ENCODE data around the gene KIF5C. TPM values are rescaled to one million over a fixed set of nuclear protein-coding genes. Genes with fewer than 3 reads are reported as not detected.
A peak's percentile ranks its signal among the peaks of the same experiment; 100 is the strongest.

Gene KIF5C
- total RNA-seq, 2 donors from 2014 or later = 2.0 to 2.6 TPM

- no peak for ATAC-seq
- H3K36me3 ChIP-seq (replicated peaks in 1 of 2; ENCODE audit: insufficient read depth in 1 of 2, low read depth in 2 of 2) = no peaks in the 10 kb centered on the region
- no peaks in the 10 kb centered on the region for H3K4me1 ChIP-seq
- no peaks in the 10 kb centered on the region for H3K27me3 ChIP-seq
- H3K9me3 ChIP-seq = no peaks in the 10 kb centered on the region
- no peak overlapping the region for H3K4me3 ChIP-seq
- intact Hi-C loops (cut with DNase I) = no loop called here
- TF ChIP-seq CTCF (IDR thresholded peaks at IDR 0.05) = no peak
- TF ChIP-seq POLR2A (IDR thresholded peaks at IDR 0.05) = no peak
- peak; percentile 35 to 69 (median 42) for DNase-seq
- H3K27ac ChIP-seq = no peak overlapping the region
- 35 to 37% methylated on average over 8 of the region's 8 CpGs for WGBS, 2 donors
Observed at GRCh38 chr2:148994341-148994740, 119.3 kb downstream of the KIF5C start.

- Histone ChIP-seq H3K4me1 (no peaks in the 10 kb centered on the region), H3K27me3 (no peaks in the 10 kb centered on the region), H3K9me3 (no peaks in the 10 kb centered on the region), H3K36me3 (replicated peaks in 1 of 2; ENCODE audit: insufficient read depth in 1 of 2, low read depth in 2 of 2) (no peaks in the 10 kb centered on the region), H3K4me3 (no peak overlapping the region), H3K27ac (no peak overlapping the region)
- intact Hi-C loops (cut with DNase I) = no loop called here
- DNase-seq (no peak), ATAC-seq (no peak)
- TF ChIP-seq POLR2A (IDR thresholded peaks at IDR 0.05) (no peak), CTCF (IDR thresholded peaks at IDR 0.05) (no peak)
- 70 to 73% methylated on average over 5 to 6 of the region's 6 CpGs for WGBS, 2 donors
Observed at GRCh38 chr2:148996805-148997204, 121.8 kb downstream of the KIF5C start.

GRCh38 chr2:148998165-148998830 lies 123.3 kb downstream of the KIF5C start:
- no peak for ATAC-seq
- Histone ChIP-seq H3K36me3 (replicated peaks in 1 of 2; ENCODE audit: insufficient read depth in 1 of 2, low read depth in 2 of 2) (no peaks in the 10 kb centered on the region), H3K4me1 (no peaks in the 10 kb centered on the region), H3K27ac (no peak overlapping the region), H3K4me3 (no peak overlapping the region), H3K27me3 (no peaks in the 10 kb centered on the region), H3K9me3 (no peaks in the 10 kb centered on the region)
- 72 to 80% methylated on average over 15 to 16 of the region's 16 CpGs for WGBS, 2 donors
- intact Hi-C loops (cut with DNase I) = no loop called here
- DNase-seq = no peak
- no peak for TF ChIP-seq POLR2A (IDR thresholded peaks at IDR 0.05)
- no peak for TF ChIP-seq CTCF (IDR thresholded peaks at IDR 0.05)

- 83 to 91% methylated on average over 4 of the region's 4 CpGs for WGBS, 2 donors
- ATAC-seq (no peak), DNase-seq (no peak)
- no peak overlapping the region for H3K4me3 ChIP-seq
- no peaks in the 10 kb centered on the region for H3K9me3 ChIP-seq
- TF ChIP-seq CTCF (IDR thresholded peaks at IDR 0.05) = no peak
- no peak for TF ChIP-seq POLR2A (IDR thresholded peaks at IDR 0.05)
- no peaks in the 10 kb centered on the region for H3K4me1 ChIP-seq
- intact Hi-C loops (cut with DNase I) = no loop called here
- no peaks in the 10 kb centered on the region for H3K36me3 ChIP-seq (replicated peaks in 1 of 2; ENCODE audit: insufficient read depth in 1 of 2, low read depth in 2 of 2)
- no peaks in the 10 kb centered on the region for H3K27me3 ChIP-seq
- no peak overlapping the region for H3K27ac ChIP-seq
Observed at GRCh38 chr2:148998831-148999200, 123.8 kb downstream of the KIF5C start.

- DNase-seq (no peak), ATAC-seq (no peak)
- intact Hi-C loops (cut with DNase I) = no loop called here
- no peak for TF ChIP-seq CTCF (IDR thresholded peaks at IDR 0.05)
- no peak for TF ChIP-seq POLR2A (IDR thresholded peaks at IDR 0.05)
- WGBS, 2 donors = 38 to 45% methylated on average over 7 of the region's 7 CpGs
- H3K9me3 ChIP-seq = no peaks in the 10 kb centered on the region
- no peaks in the 10 kb centered on the region for H3K4me1 ChIP-seq
- H3K4me3 ChIP-seq = no peak overlapping the region
- H3K27me3 ChIP-seq = no peaks in the 10 kb centered on the region
- no peak overlapping the region for H3K27ac ChIP-seq
- H3K36me3 ChIP-seq (replicated peaks in 1 of 2; ENCODE audit: insufficient read depth in 1 of 2, low read depth in 2 of 2) = no peaks in the 10 kb centered on the region
Observed at GRCh38 chr2:148999451-148999921, 124.5 kb downstream of the KIF5C start.

Data from body of pancreas (tissue), 4 donors.